ENCODE data around the gene PGM2.

Gene PGM2

GRCh38 chr4:37865450-37865849, 39.0 kb downstream of the PGM2 start:
- DNase-seq, result no peak

- DNase-seq, result no peak
Measured at GRCh38 chr4:37867102-37867501, 40.6 kb downstream of the PGM2 start.

GRCh38 chr4:37868238-37868637, 41.8 kb downstream of the PGM2 start:
- DNase-seq, result no peak

- no peak for DNase-seq
Measured at GRCh38 chr4:37872310-37872988, 46.0 kb downstream of the PGM2 start.

- no peak for DNase-seq
Measured at GRCh38 chr4:37873386-37873785, 46.9 kb downstream of the PGM2 start.

- DNase-seq, result no peak
Measured at GRCh38 chr4:37876156-37876555, 49.7 kb downstream of the PGM2 start.

GRCh38 chr4:37879365-37879764, 52.9 kb downstream of the PGM2 start:
- peak in 1 of 2 donors; percentile 33 for DNase-seq

GRCh38 chr4:37881811-37882210, 55.3 kb downstream of the PGM2 start:
- peak; percentile 26 to 80 for DNase-seq

GRCh38 chr4:37882665-37883296, 56.3 kb downstream of the PGM2 start:
- DNase-seq, result no peak

GRCh38 chr4:37884855-37885487, 58.5 kb downstream of the PGM2 start:
- DNase-seq, result no peak

GRCh38 chr4:37885496-37885895, 59.0 kb downstream of the PGM2 start:
- peak; percentile 54 to 57 for DNase-seq

GRCh38 chr4:37889849-37890800, 63.6 kb downstream of the PGM2 start:
- DNase-seq, result peak; percentile 11 to 70

GRCh38 chr4:37890801-37891259, 64.3 kb downstream of the PGM2 start, which contains the start of gene TBC1D1:
Gene TBC1D1 (plus strand): TSS chr4:37891084. CDS start chr4:37902096, 11,012 bp downstream.
- peak; percentile 36 to 68 for DNase-seq

GRCh38 chr4:37891260-37892159, 65.0 kb downstream of the PGM2 start:
- DNase-seq, result peak; percentile 28 to 58

GRCh38 chr4:37892641-37893040, 66.2 kb downstream of the PGM2 start:
- DNase-seq, result peak; percentile 82 to 92

- DNase-seq, result no peak
Measured at GRCh38 chr4:37893164-37893563, 66.7 kb downstream of the PGM2 start.

- no peak for DNase-seq
Measured at GRCh38 chr4:37895271-37895670, 68.8 kb downstream of the PGM2 start.

GRCh38 chr4:37896206-37896860, 69.8 kb downstream of the PGM2 start:
- peak in 1 of 2 donors; percentile 30 for DNase-seq

- no peak for DNase-seq
Measured at GRCh38 chr4:37902212-37902611, 75.7 kb downstream of the PGM2 start.

- DNase-seq, result no peak
Measured at GRCh38 chr4:37902738-37903693, 76.5 kb downstream of the PGM2 start.
